ENCODE measurements around the gene THRA. TPM values are rescaled to one million over a fixed set of nuclear protein-coding genes. Genes with fewer than 3 reads are reported as not detected.

The THRA gene
- total RNA-seq, 1 experiment from 2014 or later: 2.5 TPM

- H3K4me3 ChIP-seq (ENCODE audit: low read length): no peak overlapping the region
- no peak overlapping the region for H3K9ac ChIP-seq (ENCODE audit: low read length)
- no peaks in the 10 kb centered on the region for H4K20me1 ChIP-seq (ENCODE audit: insufficient read depth, low read depth, low read length)
- no peaks in the 10 kb centered on the region for H3K9me3 ChIP-seq (ENCODE audit: low read length)
- no peak overlapping the region for H3K4me2 ChIP-seq (ENCODE audit: low read depth, low read length, poor library complexity, severe bottlenecking)
- no peak for DNase-seq
- no peaks in the 10 kb centered on the region for H3K79me2 ChIP-seq (ENCODE audit: low read length)
- H3K9me2 ChIP-seq (replicated peaks; ENCODE audit: insufficient read depth, low read length): no peaks in the 10 kb centered on the region
- H3K27ac ChIP-seq (ENCODE audit: low read length): no peak overlapping the region
- H3K36me3 ChIP-seq (ENCODE audit: insufficient read depth, low read length): no peaks in the 10 kb centered on the region
- peaks cover 8% of the 10 kb centered on the region for H3K4me1 ChIP-seq (ENCODE audit: low read length)
- no peak overlapping the region for H2AFZ ChIP-seq (ENCODE audit: low read length)
- H3K27me3 ChIP-seq (ENCODE audit: low read length): no peaks in the 10 kb centered on the region
These were observed 13.8 kb downstream of the THRA start for GRCh38 chr17:40076591-40076990.

GRCh38 chr17:40079545-40079944 is 16.8 kb downstream of the THRA start:
- Histone ChIP-seq H3K9ac (ENCODE audit: low read length) (no peak overlapping the region), H3K27me3 (ENCODE audit: low read length) (no peaks in the 10 kb centered on the region), H4K20me1 (ENCODE audit: insufficient read depth, low read depth, low read length) (no peaks in the 10 kb centered on the region), H3K79me2 (ENCODE audit: low read length) (no peaks in the 10 kb centered on the region), H3K9me3 (ENCODE audit: low read length) (no peaks in the 10 kb centered on the region), H3K27ac (ENCODE audit: low read length) (no peak overlapping the region), H3K9me2 (replicated peaks; ENCODE audit: insufficient read depth, low read length) (no peaks in the 10 kb centered on the region), H3K36me3 (ENCODE audit: insufficient read depth, low read length) (no peaks in the 10 kb centered on the region), H3K4me3 (ENCODE audit: low read length) (no peak overlapping the region), H3K4me1 (ENCODE audit: low read length) (peaks cover 4% of the 10 kb centered on the region; the same call in 1 of the 2 replicates), H3K4me2 (ENCODE audit: low read depth, low read length, poor library complexity, severe bottlenecking) (no peak overlapping the region), H2AFZ (ENCODE audit: low read length) (no peak overlapping the region)
- no peak for DNase-seq

GRCh38 chr17:40084477-40084876 is 21.7 kb downstream of the THRA start:
- H4K20me1 ChIP-seq (ENCODE audit: insufficient read depth, low read depth, low read length): no peaks in the 10 kb centered on the region
- no peak overlapping the region for H3K4me3 ChIP-seq (ENCODE audit: low read length)
- no peak overlapping the region for H3K9ac ChIP-seq (ENCODE audit: low read length)
- no peaks in the 10 kb centered on the region for H3K4me1 ChIP-seq (ENCODE audit: low read length)
- H3K9me2 ChIP-seq (replicated peaks; ENCODE audit: insufficient read depth, low read length): no peaks in the 10 kb centered on the region
- H3K4me2 ChIP-seq (ENCODE audit: low read depth, low read length, poor library complexity, severe bottlenecking): no peak overlapping the region
- DNase-seq: no peak
- H2AFZ ChIP-seq (ENCODE audit: low read length): no peak overlapping the region
- H3K27ac ChIP-seq (ENCODE audit: low read length): no peak overlapping the region
- no peaks in the 10 kb centered on the region for H3K9me3 ChIP-seq (ENCODE audit: low read length)
- H3K36me3 ChIP-seq (ENCODE audit: insufficient read depth, low read length): no peaks in the 10 kb centered on the region
- H3K79me2 ChIP-seq (ENCODE audit: low read length): no peaks in the 10 kb centered on the region
- H3K27me3 ChIP-seq (ENCODE audit: low read length): no peaks in the 10 kb centered on the region

GRCh38 chr17:40086150-40087044 is 23.6 kb downstream of the THRA start:
- Histone ChIP-seq H3K4me2 (ENCODE audit: low read depth, low read length, poor library complexity, severe bottlenecking) (no peak overlapping the region), H3K4me1 (ENCODE audit: low read length) (no peaks in the 10 kb centered on the region), H3K4me3 (ENCODE audit: low read length) (no peak overlapping the region), H3K9ac (ENCODE audit: low read length) (no peak overlapping the region), H4K20me1 (ENCODE audit: insufficient read depth, low read depth, low read length) (no peaks in the 10 kb centered on the region), H3K9me2 (replicated peaks; ENCODE audit: insufficient read depth, low read length) (no peaks in the 10 kb centered on the region), H3K9me3 (ENCODE audit: low read length) (no peaks in the 10 kb centered on the region), H3K27me3 (ENCODE audit: low read length) (no peaks in the 10 kb centered on the region), H3K27ac (ENCODE audit: low read length) (no peak overlapping the region), H3K36me3 (ENCODE audit: insufficient read depth, low read length) (no peaks in the 10 kb centered on the region), H3K79me2 (ENCODE audit: low read length) (no peaks in the 10 kb centered on the region), H2AFZ (ENCODE audit: low read length) (no peak overlapping the region)
- peak; percentile 86 for DNase-seq

- no peak overlapping the region for H2AFZ ChIP-seq (ENCODE audit: low read length)
- no peaks in the 10 kb centered on the region for H3K4me1 ChIP-seq (ENCODE audit: low read length)
- H3K27ac ChIP-seq (ENCODE audit: low read length): no peak overlapping the region
- no peaks in the 10 kb centered on the region for H3K27me3 ChIP-seq (ENCODE audit: low read length)
- no peaks in the 10 kb centered on the region for H3K9me3 ChIP-seq (ENCODE audit: low read length)
- no peaks in the 10 kb centered on the region for H3K9me2 ChIP-seq (replicated peaks; ENCODE audit: insufficient read depth, low read length)
- H3K9ac ChIP-seq (ENCODE audit: low read length): no peak overlapping the region
- H3K4me3 ChIP-seq (ENCODE audit: low read length): no peak overlapping the region
- no peaks in the 10 kb centered on the region for H4K20me1 ChIP-seq (ENCODE audit: insufficient read depth, low read depth, low read length)
- no peak overlapping the region for H3K4me2 ChIP-seq (ENCODE audit: low read depth, low read length, poor library complexity, severe bottlenecking)
- DNase-seq: no peak
- no peaks in the 10 kb centered on the region for H3K36me3 ChIP-seq (ENCODE audit: insufficient read depth, low read length)
- H3K79me2 ChIP-seq (ENCODE audit: low read length): no peaks in the 10 kb centered on the region
These were observed 24.5 kb downstream of the THRA start for GRCh38 chr17:40087049-40087794.

GRCh38 chr17:40087903-40088718 is 25.3 kb downstream of the THRA start:
- Histone ChIP-seq H3K79me2 (ENCODE audit: low read length) (no peaks in the 10 kb centered on the region), H3K4me2 (ENCODE audit: low read depth, low read length, poor library complexity, severe bottlenecking) (no peak overlapping the region), H3K9ac (ENCODE audit: low read length) (no peak overlapping the region), H3K9me3 (ENCODE audit: low read length) (no peaks in the 10 kb centered on the region), H3K9me2 (replicated peaks; ENCODE audit: insufficient read depth, low read length) (no peaks in the 10 kb centered on the region), H3K4me3 (ENCODE audit: low read length) (no peak overlapping the region), H3K27ac (ENCODE audit: low read length) (no peak overlapping the region), H3K36me3 (ENCODE audit: insufficient read depth, low read length) (no peaks in the 10 kb centered on the region), H2AFZ (ENCODE audit: low read length) (no peak overlapping the region), H3K27me3 (ENCODE audit: low read length) (no peaks in the 10 kb centered on the region), H3K4me1 (ENCODE audit: low read length) (no peaks in the 10 kb centered on the region), H4K20me1 (ENCODE audit: insufficient read depth, low read depth, low read length) (no peaks in the 10 kb centered on the region)
- DNase-seq: no peak

GRCh38 chr17:40089077-40089895 is 26.5 kb downstream of the THRA start:
- H2AFZ ChIP-seq (ENCODE audit: low read length): no peak overlapping the region
- no peaks in the 10 kb centered on the region for H3K9me3 ChIP-seq (ENCODE audit: low read length)
- H4K20me1 ChIP-seq (ENCODE audit: insufficient read depth, low read depth, low read length): no peaks in the 10 kb centered on the region
- no peaks in the 10 kb centered on the region for H3K36me3 ChIP-seq (ENCODE audit: insufficient read depth, low read length)
- H3K9me2 ChIP-seq (replicated peaks; ENCODE audit: insufficient read depth, low read length): no peaks in the 10 kb centered on the region
- DNase-seq: no peak
- no peaks in the 10 kb centered on the region for H3K4me1 ChIP-seq (ENCODE audit: low read length)
- H3K79me2 ChIP-seq (ENCODE audit: low read length): no peaks in the 10 kb centered on the region
- H3K4me3 ChIP-seq (ENCODE audit: low read length): no peak overlapping the region
- no peak overlapping the region for H3K4me2 ChIP-seq (ENCODE audit: low read depth, low read length, poor library complexity, severe bottlenecking)
- H3K27ac ChIP-seq (ENCODE audit: low read length): no peak overlapping the region
- H3K9ac ChIP-seq (ENCODE audit: low read length): no peak overlapping the region
- no peaks in the 10 kb centered on the region for H3K27me3 ChIP-seq (ENCODE audit: low read length)

Measured in Karpas-422 (cell line).